Left kidney (tissue), 1 donor: Measurements from ENCODE around the gene LILRA2. TPM values are rescaled to one million over a fixed set of nuclear protein-coding genes. Genes with fewer than 3 reads are reported as not detected.

Source experiments
- polyA plus RNA-seq: library from polyadenylated mRNA; unstranded; fragments of 120-200 nt; gene quantifications from one replicate; pipeline ENCODE4 v1.2.1, GENCODE V29; 2013; ENCODE audit not compliant: insufficient read length

The LILRA2 gene
- polyA plus RNA-seq, 1 donor: 0.40 TPM

Other genes with a start within 250 kb of the LILRA2 start
- gene LILRA4, start 234.6 kb upstream of the LILRA2 start, polyA plus RNA-seq: not detected
- gene LAIR1, start 208.9 kb upstream of the LILRA2 start, polyA plus RNA-seq: 3.2 TPM
- gene TTYH1, start 158.3 kb upstream of the LILRA2 start, polyA plus RNA-seq: 7.8 TPM
- gene LENG8, start 124.6 kb upstream of the LILRA2 start, polyA plus RNA-seq: 189 TPM
- 1.7 TPM for gene LENG9, start 110.0 kb upstream of the LILRA2 start, polyA plus RNA-seq
- 13.0 TPM for gene CDC42EP5, start 100.5 kb upstream of the LILRA2 start, polyA plus RNA-seq
- not detected for gene LAIR2, start 71.0 kb upstream of the LILRA2 start, polyA plus RNA-seq
- gene LILRA1, start 19.8 kb downstream of the LILRA2 start, polyA plus RNA-seq: 0.32 TPM
- gene LILRB1, start 56.7 kb downstream of the LILRA2 start, polyA plus RNA-seq: 1.4 TPM
- gene LILRB4, start 89.2 kb downstream of the LILRA2 start, polyA plus RNA-seq: 1.3 TPM
- not detected for gene KIR3DL3, start 150.7 kb downstream of the LILRA2 start, polyA plus RNA-seq
- not detected for gene KIR2DL3, start 164.7 kb downstream of the LILRA2 start, polyA plus RNA-seq
- gene KIR2DL1, start 196.0 kb downstream of the LILRA2 start, polyA plus RNA-seq: not detected
- not detected for gene KIR2DL4, start 229.8 kb downstream of the LILRA2 start, polyA plus RNA-seq
- gene KIR3DL1, start 242.7 kb downstream of the LILRA2 start, polyA plus RNA-seq: not detected